Heart left ventricle (tissue), 16 donors: ENCODE data around the gene ANK3. TPM values are rescaled to one million over a fixed set of nuclear protein-coding genes. Genes with fewer than 3 reads are reported as not detected.

Experiments used
- ATAC-seq, 4 donors: fragments of 200-7000 bp; cut with Tn5 transposase; one replicate each; pipeline ENCODE4 v1.9.1; 2020 to 2022; ENCODE audit warnings: moderate library complexity in 4 of 4, mild to moderate bottlenecking in 3 of 4, moderate number of reproducible peaks in 1 of 4
- DNase-seq, 5 donors: peaks; one replicate each; pipeline ENCODE4 v3.0.0-alpha.2; 2020
- H3K27ac ChIP-seq, 12 donors: fragments of 200-600 bp; sonication (generic) in 4 of 12; one replicate each; pipeline versions ENCODE4 v1.5.0 to v1.8.0; 2016 to 2022; ENCODE audit warnings: mild to moderate bottlenecking in 2 of 12
- H3K27me3 ChIP-seq, 9 donors: fragments of 200-600 bp; sonication (generic) in 2 of 9; one replicate each; pipeline versions ENCODE4 v1.5.1 to v1.8.0; 2016 to 2022; ENCODE audit warnings: mild to moderate bottlenecking in 3 of 9
- H3K36me3 ChIP-seq, 9 donors: fragments of 200-600 bp; sonication (generic) in 2 of 9; one replicate each; pipeline versions ENCODE4 v1.5.0 to v1.8.0; 2018 to 2022; ENCODE audit warnings: mild to moderate bottlenecking in 2 of 9
- H3K4me1 ChIP-seq, 12 donors: fragments of 200-600 bp; sonication (generic) in 4 of 12; one replicate each; pipeline versions ENCODE4 v1.5.0 to v1.8.0; 2016 to 2022; ENCODE audit warnings: mild to moderate bottlenecking in 3 of 12
- H3K4me3 ChIP-seq, 12 donors: fragments of 200-600 bp; sonication (generic) in 4 of 12; one replicate each; pipeline versions ENCODE4 v1.5.0 to v1.8.0; 2017 to 2022; ENCODE audit warnings: mild to moderate bottlenecking in 9 of 12, moderate library complexity in 4 of 12
- H3K9me3 ChIP-seq, 12 donors: fragments of 200-600 bp; sonication (generic) in 4 of 12; one replicate each; pipeline versions ENCODE4 v1.5.0 to v1.8.0; 2016 to 2022; ENCODE audit warnings: mild to moderate bottlenecking in 1 of 12
- POLR2A ChIP-seq, 2 donors: fragments of 450-650 bp; IDR thresholded peaks; one replicate each; pipeline ENCODE4 v1.6.1; 2017; ENCODE audit warnings: antibody characterized with exemption in 2 of 2, mild to moderate bottlenecking in 2 of 2, moderate library complexity in 2 of 2
- WGBS, 4 donors: extraction: QIAGEN DNeasy Blood & Tissue Kit in 2 of 4; methylation state at CpG; one replicate each; pipeline versions ENCODE4 v1.1.5 to v1.1.7; 2013 to 2018; 5-methylcytosine and 5-hydroxymethylcytosine counted together
- intact Hi-C, 10 donors: fragments of 100-400 bp; cut with DNase I; formaldehyde crosslinking; loops; one replicate each; pipeline versions ENCODE4 v1.11.1 to v1.14.2; 2022
- polyA plus RNA-seq, 2 donors: library from polyadenylated mRNA; stranded (reverse); fragments of 200-250 nt; gene quantifications; one replicate each; pipeline ENCODE4 v1.2.3, GENCODE V29; 2013
- total RNA-seq, 9 donors: library from RNA; depleted of rRNA in 2 of 9; stranded (reverse); fragments of >200 nt in 2 of 9; fragmentation: NEBNext Ultra II Directional in 3 of 9; extraction: Animal tissue kit (Norgen Biotek cat#: 25700) in 3 of 9; gene quantifications; one replicate each; pipeline versions ENCODE4 v1.1.0 to v1.2.4, GENCODE V29; 2016 to 2023
- TF ChIP-seq, protein P1 (sequence below), 12 donors: fragments of 200-600 bp; sonication (generic) in 4 of 12; IDR thresholded peaks; one replicate each; pipeline versions ENCODE4 v1.5.0 to v1.8.0; 2018 to 2022; ENCODE audit warnings: antibody characterized with exemption in 12 of 12, mild to moderate bottlenecking in 5 of 12
- donor health status: ischemic (EF 13 %, LVEDD 7.1; RV severe dilation, severe dysfunction).
- donor health status: healthy with polysubstance abuse.
- donor health status: DM: no; HTN: yes; CAD: no.
- donor health status: DM: no; HTN: no; CAD: no.
- donor health status: ischemic (EF 25% LVEDD 6.9; RV normal size, moderate dysfunction).
- donor health status: ischemic (EF 25% LVEDD 5.7; RV mildly dilated, moderate dysfunction).
- donor health status: healthy.
- donor health status: DM: yes; HTN: yes; CAD: no.
- donor health status: ischemic (EF 35%, LVEDD 5.7; RV mildly dilated, moderate dysfunction).
- donor health status: nonischemic (EF 11% LVEDD 7.7; RV severe dilation, severe dysfunction).
- donor health status: DM: yes; HTN: yes; CAD: no.
- donor health status: PGD.
- donor health status: ischemic (EF 29% LVEDD 5.4; RV normal size, mild dysfunction).
- donor health status: nonischemic (EF 23%, LVEDD 6.1; RV moderate dilation, normal function).

Gene ANK3
- total and polyA plus RNA-seq, 11 donors, result 33.8 to 576 (median 239) TPM

- ATAC-seq (peak in 2 of 4 donors; percentile 7 to 38), DNase-seq (no peak)
- H3K4me3 ChIP-seq, result no peak overlapping the region
- 71 to 83% (median 75%) methylated on average over 5 of the region's 5 CpGs for WGBS, 4 donors
- peaks cover 0 to 54% (median 8%) of the 10 kb centered on the region in 9 donors for H3K36me3 ChIP-seq
- H3K27ac ChIP-seq, result no peak overlapping the region
- TF ChIP-seq, protein P1, sequence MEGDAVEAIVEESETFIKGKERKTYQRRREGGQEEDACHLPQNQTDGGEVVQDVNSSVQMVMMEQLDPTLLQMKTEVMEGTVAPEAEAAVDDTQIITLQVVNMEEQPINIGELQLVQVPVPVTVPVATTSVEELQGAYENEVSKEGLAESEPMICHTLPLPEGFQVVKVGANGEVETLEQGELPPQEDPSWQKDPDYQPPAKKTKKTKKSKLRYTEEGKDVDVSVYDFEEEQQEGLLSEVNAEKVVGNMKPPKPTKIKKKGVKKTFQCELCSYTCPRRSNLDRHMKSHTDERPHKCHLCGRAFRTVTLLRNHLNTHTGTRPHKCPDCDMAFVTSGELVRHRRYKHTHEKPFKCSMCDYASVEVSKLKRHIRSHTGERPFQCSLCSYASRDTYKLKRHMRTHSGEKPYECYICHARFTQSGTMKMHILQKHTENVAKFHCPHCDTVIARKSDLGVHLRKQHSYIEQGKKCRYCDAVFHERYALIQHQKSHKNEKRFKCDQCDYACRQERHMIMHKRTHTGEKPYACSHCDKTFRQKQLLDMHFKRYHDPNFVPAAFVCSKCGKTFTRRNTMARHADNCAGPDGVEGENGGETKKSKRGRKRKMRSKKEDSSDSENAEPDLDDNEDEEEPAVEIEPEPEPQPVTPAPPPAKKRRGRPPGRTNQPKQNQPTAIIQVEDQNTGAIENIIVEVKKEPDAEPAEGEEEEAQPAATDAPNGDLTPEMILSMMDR (IDR thresholded peaks at IDR 0.05), result no peak
- TF ChIP-seq POLR2A (IDR thresholded peaks at IDR 0.05), result no peak
- H3K27me3 ChIP-seq, result no peaks in the 10 kb centered on the region
- H3K9me3 ChIP-seq, result peaks cover 0 to 10% (median 0%) of the 10 kb centered on the region in 12 donors
- peaks cover 0 to 11% (median 5%) of the 10 kb centered on the region in 12 donors for H3K4me1 ChIP-seq
- intact Hi-C loops, result loop anchor here (2.0 to 10.0 kb wide), 9 partner anchors 96 to 583 kb away; no protein-coding TSS in a partner anchor
Measured at GRCh38 chr10:60207894-60208293, 181.8 kb downstream of the ANK3 start.

DNA sequence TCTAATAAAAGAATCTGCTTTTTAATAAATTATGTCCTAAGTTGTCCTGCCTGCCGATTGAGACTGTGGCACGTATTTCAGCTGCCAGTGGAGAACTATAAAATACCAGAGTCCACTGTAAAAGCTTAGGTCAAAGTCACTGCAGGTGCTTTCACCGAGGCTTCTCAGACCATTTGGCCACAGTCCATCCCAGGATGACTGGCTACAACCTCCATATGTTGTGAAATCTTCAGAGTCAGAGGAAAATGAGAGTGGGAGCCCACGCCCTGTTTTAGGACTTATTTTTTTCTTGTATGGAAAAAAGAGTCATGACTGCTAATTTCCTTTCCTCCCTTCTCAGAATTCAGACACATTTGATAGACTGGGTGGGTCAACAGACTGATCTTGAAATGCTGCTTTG is 182.9 kb downstream of the ANK3 start:
- ATAC-seq (no peak), DNase-seq (no peak)
- peaks cover 0 to 11% (median 5%) of the 10 kb centered on the region in 12 donors for H3K4me1 ChIP-seq
- H3K27me3 ChIP-seq, result no peaks in the 10 kb centered on the region
- TF ChIP-seq, protein P1 (IDR thresholded peaks at IDR 0.05), result no peak
- no peak for TF ChIP-seq POLR2A (IDR thresholded peaks at IDR 0.05)
- H3K27ac ChIP-seq, result no peak overlapping the region
- H3K36me3 ChIP-seq, result peaks cover 0 to 56% (median 13%) of the 10 kb centered on the region in 9 donors
- H3K9me3 ChIP-seq, result peaks cover 0 to 3% (median 0%) of the 10 kb centered on the region in 12 donors
- 61 to 66% (median 64%) methylated on average over 4 of the region's 4 CpGs for WGBS, 4 donors
- intact Hi-C loops, result loop anchor here in 9 of 10 donors (5.0 to 10.0 kb wide), 8 partner anchors 94 to 582 kb away; no protein-coding TSS in a partner anchor
- no peak overlapping the region for H3K4me3 ChIP-seq

DNA sequence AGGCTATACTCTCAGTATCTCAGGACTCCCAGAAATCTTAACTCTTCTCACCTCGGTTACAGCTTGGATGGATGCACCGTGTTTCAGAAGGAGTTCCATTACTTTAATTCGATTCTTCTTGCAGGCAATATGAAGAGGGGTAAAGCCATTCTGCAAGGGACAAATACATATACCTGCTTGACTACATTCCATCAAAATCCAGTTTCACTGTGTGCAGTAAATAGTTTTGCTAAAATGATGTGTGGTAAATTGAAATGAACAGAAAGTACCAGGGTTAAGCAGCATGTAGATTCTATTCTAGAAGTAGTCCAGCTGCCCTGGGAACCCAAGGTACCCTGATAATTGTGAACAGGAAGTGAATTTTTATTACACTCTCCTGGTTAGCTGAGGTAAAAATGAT is 183.9 kb downstream of the ANK3 start:
- intact Hi-C loops, result loop anchor here in 9 of 10 donors (5.0 to 10.0 kb wide), 8 partner anchors 93 to 581 kb away; no protein-coding TSS in a partner anchor
- no peak overlapping the region for H3K4me3 ChIP-seq
- H3K9me3 ChIP-seq, result no peaks in the 10 kb centered on the region
- ATAC-seq, result no peak
- WGBS, 4 donors, result 87 to 90% (median 88%) methylated on average over 3 of the region's 3 CpGs
- peaks cover 0 to 55% (median 10%) of the 10 kb centered on the region in 9 donors for H3K36me3 ChIP-seq
- TF ChIP-seq, protein P1 (IDR thresholded peaks at IDR 0.05), result no peak
- no peak for TF ChIP-seq POLR2A (IDR thresholded peaks at IDR 0.05)
- no peaks in the 10 kb centered on the region for H3K27me3 ChIP-seq
- H3K4me1 ChIP-seq, result peaks cover 0 to 11% (median 5%) of the 10 kb centered on the region in 12 donors
- no peak for DNase-seq
- H3K27ac ChIP-seq, result no peak overlapping the region

GRCh38 chr10:60203993-60204618 is 185.6 kb downstream of the ANK3 start:
- 44 to 70% (median 58%) methylated on average over 1 of the region's 1 CpG for WGBS, 4 donors
- Histone ChIP-seq H3K9me3 (no peaks in the 10 kb centered on the region), H3K4me3 (no peak overlapping the region), H3K36me3 (peaks cover 0 to 68% (median 10%) of the 10 kb centered on the region in 9 donors), H3K27me3 (no peaks in the 10 kb centered on the region), H3K4me1 (peaks cover 0 to 15% (median 6%) of the 10 kb centered on the region in 12 donors), H3K27ac (no peak overlapping the region)
- DNase-seq, result no peak
- peak in 1 of 4 donors; percentile 48 for ATAC-seq
- TF ChIP-seq, protein P1 (IDR thresholded peaks at IDR 0.05), result peak; percentile 32 to 69 (median 52)
- no peak for TF ChIP-seq POLR2A (IDR thresholded peaks at IDR 0.05)
- intact Hi-C loops, result loop anchor here in 7 of 10 donors (5.0 to 10.0 kb wide), 4 partner anchors 99 to 579 kb away; no protein-coding TSS in a partner anchor
